ENCODE data around the gene RPL36.

- TF ChIP-seq, protein P1, sequence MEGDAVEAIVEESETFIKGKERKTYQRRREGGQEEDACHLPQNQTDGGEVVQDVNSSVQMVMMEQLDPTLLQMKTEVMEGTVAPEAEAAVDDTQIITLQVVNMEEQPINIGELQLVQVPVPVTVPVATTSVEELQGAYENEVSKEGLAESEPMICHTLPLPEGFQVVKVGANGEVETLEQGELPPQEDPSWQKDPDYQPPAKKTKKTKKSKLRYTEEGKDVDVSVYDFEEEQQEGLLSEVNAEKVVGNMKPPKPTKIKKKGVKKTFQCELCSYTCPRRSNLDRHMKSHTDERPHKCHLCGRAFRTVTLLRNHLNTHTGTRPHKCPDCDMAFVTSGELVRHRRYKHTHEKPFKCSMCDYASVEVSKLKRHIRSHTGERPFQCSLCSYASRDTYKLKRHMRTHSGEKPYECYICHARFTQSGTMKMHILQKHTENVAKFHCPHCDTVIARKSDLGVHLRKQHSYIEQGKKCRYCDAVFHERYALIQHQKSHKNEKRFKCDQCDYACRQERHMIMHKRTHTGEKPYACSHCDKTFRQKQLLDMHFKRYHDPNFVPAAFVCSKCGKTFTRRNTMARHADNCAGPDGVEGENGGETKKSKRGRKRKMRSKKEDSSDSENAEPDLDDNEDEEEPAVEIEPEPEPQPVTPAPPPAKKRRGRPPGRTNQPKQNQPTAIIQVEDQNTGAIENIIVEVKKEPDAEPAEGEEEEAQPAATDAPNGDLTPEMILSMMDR (IDR thresholded peaks at IDR 0.05 in 4 of 5, conservative IDR thresholded peaks at IDR 0.05 in 1 of 5) = peak; percentile 68 to 91 (median 84)
- TF ChIP-seq POLR2A (IDR thresholded peaks at IDR 0.05) = peak in 1 of 2 donors; percentile 44
Measured at GRCh38 chr19:5686647-5687359, 3.3 kb upstream of the RPL36 start.

Data from gastrocnemius medialis (tissue), 4 donors.